OCI-LY7 (cell line): ENCODE data around the gene EP400. TPM values are rescaled to one million over a fixed set of nuclear protein-coding genes. Genes with fewer than 3 reads are reported as not detected.

Experiments
- BruUV-seq: library from RNA; stranded (reverse); fragments of 400-500 nt; replicated peaks from 2 replicates; lab custom pipeline; 2021; lab: Mats Ljungman, UMichigan
- CTCF ChIA-PET: fragments of 300-600 bp; sonication (Branson Sonifier 250); formaldehyde crosslinking; loops from one replicate; lab custom pipeline; 2022; ENCODE audit warnings: antibody characterized with exemption; ENCODE audit not compliant: unreplicated experiment; lab: Charles Lee
- POLR2A ChIA-PET: fragments of 300-600 bp; sonication (Branson Sonifier 250); formaldehyde crosslinking; loops from one replicate; lab custom pipeline; 2022; ENCODE audit warnings: antibody characterized with exemption; lab: Charles Lee
- DNase-seq: peaks from one replicate; pipeline ENCODE4 v3.0.0-alpha.2; 2015; ENCODE audit warnings: low spot score
- H2AFZ ChIP-seq: fragments of 200-600 bp; sonication (generic), shearing (Covaris generic); 2 replicates; pipeline ENCODE4 v1.6.1; 2014; ENCODE audit warnings: mild to moderate bottlenecking, antibody characterized with exemption, low read length, moderate library complexity
- H3K27ac ChIP-seq: fragments of 200-600 bp; sonication (generic); 2 replicates; pipeline ENCODE4 v1.5.1; 2014; ENCODE audit warnings: mixed run types, low read depth, mild to moderate bottlenecking, moderate library complexity, low read length, inconsistent platforms; ENCODE audit not compliant: poor library complexity, severe bottlenecking
- H3K36me3 ChIP-seq: fragments of 200-600 bp; sonication (generic); 2 replicates; pipeline ENCODE4 v1.6.1; 2014; ENCODE audit warnings: mild to moderate bottlenecking, antibody characterized with exemption, low read length, moderate library complexity, mixed read lengths; ENCODE audit not compliant: insufficient read depth
- H3K4me1 ChIP-seq: fragments of 200-600 bp; sonication (generic); 2 replicates; pipeline ENCODE4 v1.5.1; 2014; ENCODE audit warnings: mild to moderate bottlenecking, low read length; ENCODE audit not compliant: insufficient read depth, poor library complexity, severe bottlenecking
- H3K4me2 ChIP-seq: fragments of 200-600 bp; sonication (generic); 2 replicates; pipeline ENCODE4 v1.6.1; 2014; ENCODE audit warnings: mild to moderate bottlenecking, low read length
- H3K4me3 ChIP-seq: fragments of 200-600 bp; sonication (generic); 2 replicates; pipeline ENCODE4 v1.5.1; 2014; ENCODE audit warnings: mild to moderate bottlenecking, low read depth, low read length; ENCODE audit not compliant: poor library complexity, severe bottlenecking
- H3K79me2 ChIP-seq: fragments of 200-600 bp; sonication (generic); 2 replicates; pipeline ENCODE4 v1.6.1; 2016; ENCODE audit warnings: low read depth, mild to moderate bottlenecking, low read length, moderate library complexity, mixed read lengths; ENCODE audit not compliant: insufficient read depth
- H3K9me2 ChIP-seq: fragments of 200-600 bp; sonication (generic); 2 replicates; pipeline ENCODE4 v1.6.1; 2016; ENCODE audit warnings: mild to moderate bottlenecking, low read length, mixed read lengths; ENCODE audit not compliant: insufficient read depth
- H3K9me3 ChIP-seq: fragments of 200-600 bp; sonication (generic); 2 replicates; pipeline ENCODE4 v1.6.1; 2014; ENCODE audit warnings: mild to moderate bottlenecking, mixed run types, low read length, mixed read lengths
- H4K20me1 ChIP-seq: fragments of 200-600 bp; sonication (generic); 2 replicates; pipeline ENCODE4 v1.6.1; 2014; ENCODE audit warnings: mild to moderate bottlenecking, antibody characterized with exemption, low read length, moderate library complexity, mixed read lengths; ENCODE audit not compliant: insufficient read depth
- CTCF ChIP-seq: fragments of 200-600 bp; sonication (generic); conservative IDR thresholded peaks from 2 replicates; pipeline ENCODE4 v1.5.1; 2014; ENCODE audit warnings: mild to moderate bottlenecking, antibody characterized with exemption, low read length, moderate library complexity, mixed read lengths
- EZH2phosphoT487 ChIP-seq: fragments of 200-600 bp; sonication (generic); IDR thresholded peaks from 2 replicates; pipeline ENCODE4 v1.6.1; 2018; ENCODE audit warnings: low read depth, borderline replicate concordance, mild to moderate bottlenecking, mixed run types, antibody characterized with exemption, low read length, moderate library complexity, mixed read lengths
- intact Hi-C: fragments of 100-400 bp; cut with micrococcal nuclease; formaldehyde crosslinking; loops from one replicate; pipeline ENCODE4 v1.10.0; 2022; ENCODE audit not compliant: unreplicated experiment
- total RNA-seq, 2 experiments: library from RNA; depleted of rRNA in 1 of 2; stranded (reverse); fragments of >200 nt in 1 of 2; shearing (Covaris generic) in 1 of 2; gene quantifications; 2 replicates each; pipeline ENCODE4 v1.2.3, GENCODE V29; 2014 to 2022

EP400 gene
- total RNA-seq, 2 experiments from 2014 or later = 20.7 to 56.2 TPM

- peaks cover 16% of the 10 kb centered on the region; the same call in 1 of the 2 replicates for H3K9me3 ChIP-seq
- no peak for TF ChIP-seq CTCF
- no peak for TF ChIP-seq EZH2phosphoT487
- H2AFZ ChIP-seq = no peak overlapping the region
- H3K36me3 ChIP-seq = peaks cover 86% of the 10 kb centered on the region
- no peaks in the 10 kb centered on the region for H3K9me2 ChIP-seq
- no peaks in the 10 kb centered on the region for H3K4me1 ChIP-seq
- no peaks in the 10 kb centered on the region for H3K79me2 ChIP-seq
- H3K27ac ChIP-seq = no peak overlapping the region
- ChIA-PET CTCF (no interaction called here), POLR2A (no interaction called here)
- intact Hi-C loops = no loop called here
- DNase-seq = no peak
- no peak overlapping the region for H3K4me2 ChIP-seq
- H4K20me1 ChIP-seq = no peaks in the 10 kb centered on the region
- BruUV-seq = no TSS peak
- H3K4me3 ChIP-seq = no peak overlapping the region
Observed at GRCh38 chr12:132124766-132125425, 175.2 kb downstream of the EP400 start.

- intact Hi-C loops = no loop called here
- Histone ChIP-seq H3K4me1 (no peaks in the 10 kb centered on the region), H3K4me3 (no peak overlapping the region), H3K9me3 (peaks cover 16% of the 10 kb centered on the region; the same call in 1 of the 2 replicates), H3K36me3 (peaks cover 83% of the 10 kb centered on the region), H3K27ac (no peak overlapping the region), H2AFZ (no peak overlapping the region), H3K79me2 (no peaks in the 10 kb centered on the region), H3K4me2 (no peak overlapping the region), H4K20me1 (no peaks in the 10 kb centered on the region), H3K9me2 (no peaks in the 10 kb centered on the region)
- no TSS peak for BruUV-seq
- DNase-seq = no peak
- CTCF ChIA-PET = no interaction called here
- no peak for TF ChIP-seq CTCF
- TF ChIP-seq EZH2phosphoT487 = no peak
- POLR2A ChIA-PET = no interaction called here
Observed at GRCh38 chr12:132125736-132126135, 176.0 kb downstream of the EP400 start.

- no peak for DNase-seq
- intact Hi-C loops = no loop called here
- ChIA-PET POLR2A (no interaction called here), CTCF (no interaction called here)
- peaks cover 72% of the 10 kb centered on the region for H3K36me3 ChIP-seq
- BruUV-seq = no TSS peak
- H3K9me3 ChIP-seq = peaks cover 16% of the 10 kb centered on the region; the same call in 1 of the 2 replicates
- no peaks in the 10 kb centered on the region for H3K79me2 ChIP-seq
- H3K4me2 ChIP-seq = no peak overlapping the region
- H3K9me2 ChIP-seq = no peaks in the 10 kb centered on the region
- no peaks in the 10 kb centered on the region for H3K4me1 ChIP-seq
- H3K27ac ChIP-seq = no peak overlapping the region
- no peak for TF ChIP-seq EZH2phosphoT487
- no peak for TF ChIP-seq CTCF
- H3K4me3 ChIP-seq = no peak overlapping the region
- no peaks in the 10 kb centered on the region for H4K20me1 ChIP-seq
- H2AFZ ChIP-seq = no peak overlapping the region
Observed at GRCh38 chr12:132127041-132127440, 177.3 kb downstream of the EP400 start.
